HUDEP-2 (cell line): Measurements from ENCODE around the gene ASIC3.

Experiments
- DNase-seq, 76 experiments: peaks; one replicate each; lab custom pipeline; 2025; ENCODE audit not compliant: unreplicated experiment in 76 of 76; lab: John Stamatoyannopoulos, UW

ASIC3 gene

DNA sequence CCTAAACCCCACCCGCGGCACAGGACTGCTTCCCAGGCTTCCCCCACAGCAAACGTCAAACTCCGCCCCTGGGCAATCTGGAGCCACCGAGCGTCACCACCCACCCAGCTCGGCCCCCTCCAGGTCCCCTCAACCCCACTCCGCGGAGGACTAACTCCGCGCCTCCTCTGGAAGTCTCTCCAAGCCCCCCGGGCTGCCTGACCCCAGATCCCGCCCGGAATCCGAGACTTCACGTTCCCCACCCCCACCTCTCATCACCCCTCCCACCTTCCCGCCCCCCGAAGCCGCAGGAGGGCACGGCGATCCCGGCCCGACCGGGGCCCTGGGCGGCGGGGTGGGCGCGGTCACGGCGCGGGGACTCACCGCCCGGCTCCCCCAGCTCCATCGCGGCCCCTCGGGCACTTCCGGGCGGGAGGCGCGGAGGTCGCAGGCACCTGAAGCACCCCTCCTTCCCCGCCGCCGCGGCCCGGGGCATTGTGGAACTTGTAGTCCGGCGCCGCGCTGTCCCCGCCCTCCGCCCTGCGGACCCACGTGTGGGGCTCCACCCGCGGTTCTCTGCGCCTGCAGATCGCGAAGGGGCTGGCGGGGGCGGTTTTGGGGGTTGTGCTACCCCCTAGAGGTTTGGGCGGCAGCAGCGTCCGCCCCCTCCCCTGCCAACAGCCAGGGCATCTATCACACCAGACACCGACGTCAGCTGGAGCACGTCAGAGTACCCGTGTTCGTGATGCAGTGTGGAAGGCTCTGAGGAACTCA, 34.9 kb downstream of the ASIC3 start, which contains the start of gene TMUB1:
TSS of gene TMUB1 (minus strand) at position 423 of the 753 bp plus-strand sequence. CDS start 930 bp downstream, outside the sequence.
- peak in 51 of 76 experiments; percentile 4 to 72 (median 42) for DNase-seq

- no peak for DNase-seq
These were observed 35.5 kb downstream of the ASIC3 start for GRCh38 chr7:151083824-151084160.

DNA sequence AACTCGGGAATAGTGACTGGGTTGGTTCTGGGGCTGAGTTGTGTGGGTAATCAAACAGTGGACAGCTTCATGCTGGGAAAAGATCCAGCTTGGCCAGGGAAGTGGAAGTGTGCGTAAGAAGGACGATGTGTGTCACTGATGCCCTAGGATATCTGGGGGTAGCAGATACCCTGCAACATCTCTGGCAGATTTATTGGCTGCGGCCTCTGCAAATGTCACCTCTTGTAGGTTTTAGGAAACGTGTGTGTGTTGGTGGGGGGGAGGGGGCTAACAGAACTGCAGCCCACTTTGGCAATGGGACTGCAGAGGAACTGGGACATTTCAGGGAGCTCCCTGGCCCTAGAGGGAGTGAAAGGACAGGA, 37.0 kb downstream of the ASIC3 start:
- no peak for DNase-seq

GRCh38 chr7:151085691-151086620, 37.6 kb downstream of the ASIC3 start, which contains the start of gene AGAP3:
AGAP3 (plus strand) TSS chr7:151086475; CDS start chr7:151086742, 267 bp downstream.
- DNase-seq: peak in 73 of 76 experiments; percentile 6 to 90 (median 68)

DNA sequence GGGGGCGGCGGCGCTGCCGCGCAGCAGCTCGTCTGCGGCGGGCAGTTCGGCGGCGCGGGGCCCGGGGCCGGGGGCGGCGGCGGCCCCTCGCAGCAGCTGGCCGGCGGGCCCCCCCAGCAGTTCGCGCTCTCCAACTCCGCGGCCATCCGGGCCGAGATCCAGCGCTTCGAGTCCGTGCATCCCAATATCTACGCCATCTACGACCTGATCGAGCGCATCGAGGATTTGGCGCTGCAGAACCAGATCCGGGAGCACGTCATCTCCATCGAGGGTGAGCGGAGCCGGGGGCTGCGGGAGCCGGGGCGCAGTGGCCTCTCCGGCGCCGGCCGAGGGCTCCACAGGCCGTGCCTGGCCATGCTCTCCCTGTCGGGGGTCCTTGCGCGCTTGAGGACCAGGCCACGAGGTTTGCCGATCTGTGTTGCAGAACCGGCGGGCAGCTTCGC, 38.5 kb downstream of the ASIC3 start:
- DNase-seq: peak in 5 of 76 experiments; percentile 5 to 49 (median 40)

DNA sequence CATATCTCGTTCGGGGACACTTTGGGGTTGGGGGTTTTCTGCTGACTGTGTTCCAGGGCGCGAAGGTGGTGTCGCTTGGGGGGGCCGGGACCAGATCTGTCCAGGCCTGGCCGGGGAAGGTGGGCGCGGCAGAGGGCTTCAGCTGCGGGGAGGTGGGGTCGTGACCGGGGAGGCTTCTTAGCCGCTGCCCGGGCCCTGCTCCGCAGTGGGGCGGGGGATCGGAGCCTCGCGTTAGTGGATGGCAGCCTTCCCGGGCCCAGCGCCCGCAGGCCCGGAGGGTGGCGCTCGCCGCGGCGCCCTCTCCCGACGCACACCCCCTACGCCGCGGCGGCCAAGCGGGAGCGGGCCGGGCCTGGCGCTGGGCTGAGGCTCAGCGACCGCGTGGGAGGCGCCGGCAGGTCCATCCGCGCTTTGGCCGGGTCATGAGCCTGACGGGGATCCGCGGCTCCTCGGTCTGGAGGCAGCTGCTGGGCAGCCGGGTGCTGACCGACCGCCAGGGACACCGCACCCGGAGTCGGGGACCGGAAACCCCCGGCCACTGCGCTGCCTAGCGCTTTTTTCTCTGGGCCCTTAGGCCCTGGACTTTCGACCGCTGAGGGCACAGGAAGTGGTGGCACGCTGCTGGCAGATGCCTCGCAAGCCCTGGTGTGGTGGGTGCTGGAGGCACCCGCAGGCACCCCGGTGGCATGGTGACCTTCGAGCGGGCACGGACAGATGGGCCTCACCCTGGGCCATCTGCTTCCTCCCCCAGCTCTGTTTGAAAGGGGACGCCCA, 39.1 kb downstream of the ASIC3 start:
- DNase-seq: peak in 38 of 76 experiments; percentile 8 to 62 (median 37)

- peak in 1 of 76 experiments; percentile 39 for DNase-seq
These were observed 39.9 kb downstream of the ASIC3 start for GRCh38 chr7:151088019-151088855.

DNA sequence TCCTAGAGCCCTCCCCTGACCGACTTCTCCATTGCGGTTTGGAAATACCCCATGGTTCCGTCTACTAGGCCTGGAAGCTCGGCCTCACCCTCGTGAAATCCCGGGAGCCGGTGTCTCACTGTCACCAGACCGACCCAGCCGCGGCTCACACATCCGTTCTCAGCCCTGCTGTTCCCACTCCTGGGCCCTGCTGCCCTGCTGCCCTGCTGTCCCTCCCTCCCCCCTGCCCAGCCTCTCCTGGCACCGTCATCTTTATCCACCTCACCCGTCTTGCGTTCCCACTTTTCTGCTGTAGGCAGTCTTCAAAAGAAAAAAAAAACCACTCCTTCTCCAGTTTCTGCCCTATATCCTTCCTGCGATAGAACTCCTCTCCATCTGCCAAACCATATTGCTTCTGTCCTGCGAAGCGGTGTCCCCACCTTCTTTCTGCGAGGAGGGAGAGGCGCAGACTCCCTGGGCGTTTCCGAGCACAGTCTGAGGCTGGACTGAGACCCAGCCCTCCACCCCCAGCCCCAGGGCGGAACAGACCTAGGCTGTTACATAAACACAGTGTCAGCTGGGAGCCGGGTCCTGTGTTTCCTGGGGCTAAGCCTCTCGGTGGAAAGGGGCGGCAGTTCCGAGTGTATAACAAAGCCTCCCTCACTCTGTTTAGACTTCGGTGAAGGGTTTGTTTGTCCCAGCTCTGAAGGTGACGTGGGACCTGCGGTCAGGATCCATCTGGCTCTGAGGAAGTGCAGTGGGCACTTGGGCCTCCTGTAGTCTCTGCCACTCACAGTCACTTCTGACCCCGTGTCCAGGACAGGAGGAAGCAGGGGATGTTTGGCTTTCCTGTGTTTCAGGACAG, 40.7 kb downstream of the ASIC3 start:
- peak in 41 of 76 experiments; percentile 5 to 64 (median 37) for DNase-seq

GRCh38 chr7:151089893-151090730, 41.8 kb downstream of the ASIC3 start:
- DNase-seq: no peak

- no peak for DNase-seq
These were observed 42.7 kb downstream of the ASIC3 start for GRCh38 chr7:151091003-151091402.

DNA sequence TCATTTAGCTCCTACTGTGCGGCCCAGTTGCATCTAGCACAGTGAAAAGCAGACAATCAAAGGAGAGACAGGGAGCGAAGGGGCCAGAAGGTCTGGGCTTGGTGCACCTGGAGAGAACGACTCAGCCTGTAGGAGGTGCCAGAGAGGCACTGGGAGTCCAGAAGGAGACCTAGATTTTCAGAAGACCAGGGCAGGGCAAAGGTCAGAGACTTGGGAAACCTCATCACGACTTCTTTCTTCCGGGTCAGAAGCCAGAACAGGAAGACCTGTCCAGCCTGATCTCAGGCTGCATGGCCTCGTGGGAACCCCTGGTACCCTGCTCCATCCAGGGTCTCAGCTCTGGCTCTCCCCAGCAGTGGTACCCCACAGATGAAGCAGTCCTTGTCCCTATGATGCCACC, 43.1 kb downstream of the ASIC3 start:
- DNase-seq: peak in 12 of 76 experiments; percentile 5 to 50 (median 18)

GRCh38 chr7:151091988-151092387, 43.7 kb downstream of the ASIC3 start:
- DNase-seq: no peak

- no peak for DNase-seq
These were observed 45.4 kb downstream of the ASIC3 start for GRCh38 chr7:151093748-151094147.

- no peak for DNase-seq
These were observed 46.3 kb downstream of the ASIC3 start for GRCh38 chr7:151094675-151095074.

GRCh38 chr7:151095123-151095797, 46.9 kb downstream of the ASIC3 start:
- DNase-seq: no peak

GRCh38 chr7:151095828-151096475, 47.6 kb downstream of the ASIC3 start:
- no peak for DNase-seq
